Measurements from ENCODE around the gene ENTPD6. TPM values are rescaled to one million over a fixed set of nuclear protein-coding genes. Genes with fewer than 3 reads are reported as not detected.
"Not testable (repeated sequence)": the region's sequence is repeated elsewhere in the genome, so short reads cannot be mapped to it uniquely, and the experiment has no call there.

The ENTPD6 gene
- total and polyA plus RNA-seq, 12 donors = 30.9 to 260 (median 107) TPM

DNA sequence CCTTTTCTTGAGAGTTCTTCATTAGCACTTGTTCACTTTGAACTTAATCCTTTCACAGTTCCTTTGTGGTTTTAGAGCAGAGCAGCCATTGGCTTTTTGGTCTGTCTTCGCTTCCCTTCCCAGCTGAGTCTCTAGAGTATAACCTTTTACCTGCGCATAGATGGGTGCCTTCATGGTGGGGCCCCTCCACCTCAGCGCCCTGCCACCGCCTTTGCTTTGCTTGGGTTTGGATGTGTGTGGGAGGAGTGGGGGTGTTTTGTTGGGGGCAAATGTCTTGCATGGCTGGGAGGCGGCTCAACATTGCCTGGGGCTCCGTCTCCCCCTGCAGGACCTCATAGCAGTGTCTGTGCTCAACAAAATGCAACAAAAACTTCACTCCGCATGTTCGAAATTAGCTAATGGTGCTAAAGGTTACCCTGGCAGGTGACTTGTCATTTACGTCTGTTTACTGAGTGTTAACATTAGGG, 64.3 kb downstream of the ENTPD6 start:
- WGBS, 4 donors = 93 to 98% (median 96%) methylated on average over 9 of the region's 9 CpGs
- intact Hi-C loops (cut with DNase I) = loop anchor here in 1 of 2 donors (10.0 kb wide), 1 partner anchor 135 kb away; the partner anchor contains the start of gene ABHD12
- no peak for TF ChIP-seq CTCF (IDR thresholded peaks at IDR 0.05)
- H3K27ac ChIP-seq = no peak overlapping the region
- H3K36me3 ChIP-seq (replicated peaks in 1 of 2) = peaks cover 0 to 14% of the 10 kb centered on the region in 2 donors
- peak in 3 of 7 donors; percentile 8 to 29 (median 9) for DNase-seq
- no peak overlapping the region for H3K4me3 ChIP-seq
- H3K9me3 ChIP-seq (replicated peaks in 1 of 3) = no peaks in the 10 kb centered on the region
- H3K27me3 ChIP-seq = no peaks in the 10 kb centered on the region
- H3K4me1 ChIP-seq (replicated peaks in 1 of 2) = peaks cover 11 to 29% of the 10 kb centered on the region in 2 donors

DNA sequence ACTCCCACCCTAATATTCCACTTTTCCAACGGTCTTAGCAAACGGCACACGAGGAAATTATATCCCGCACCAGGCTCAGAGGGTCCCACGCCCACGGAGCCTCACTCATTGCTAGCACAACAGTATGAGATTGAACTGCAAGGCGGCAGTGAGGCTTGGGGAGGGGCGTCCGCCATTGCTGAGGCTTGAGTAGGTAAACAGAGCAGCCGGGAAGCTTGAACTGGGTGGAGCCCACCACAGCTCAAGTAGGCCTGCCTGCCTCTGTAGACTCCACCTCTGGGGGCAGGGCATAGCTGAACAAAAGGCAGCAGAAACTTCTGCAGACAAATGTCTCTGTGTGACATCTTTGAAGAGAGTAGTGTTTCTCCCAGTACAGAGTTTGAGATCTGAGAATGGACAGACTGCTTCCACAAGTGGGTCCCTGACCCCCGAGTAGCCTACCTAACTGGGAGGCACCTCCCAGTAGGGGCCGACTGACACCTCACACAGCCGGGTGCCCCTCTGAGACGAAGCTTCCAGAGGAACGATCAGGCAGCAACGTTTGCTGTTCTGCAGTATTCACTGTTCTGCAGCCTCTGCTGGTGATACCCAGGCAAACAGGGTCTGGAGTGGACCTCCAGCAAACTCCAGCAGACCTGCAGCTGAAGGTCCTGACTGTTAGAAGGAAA, 65.4 kb downstream of the ENTPD6 start:
- peak in 3 of 7 donors; percentile 2 to 39 (median 4) for DNase-seq

DNA sequence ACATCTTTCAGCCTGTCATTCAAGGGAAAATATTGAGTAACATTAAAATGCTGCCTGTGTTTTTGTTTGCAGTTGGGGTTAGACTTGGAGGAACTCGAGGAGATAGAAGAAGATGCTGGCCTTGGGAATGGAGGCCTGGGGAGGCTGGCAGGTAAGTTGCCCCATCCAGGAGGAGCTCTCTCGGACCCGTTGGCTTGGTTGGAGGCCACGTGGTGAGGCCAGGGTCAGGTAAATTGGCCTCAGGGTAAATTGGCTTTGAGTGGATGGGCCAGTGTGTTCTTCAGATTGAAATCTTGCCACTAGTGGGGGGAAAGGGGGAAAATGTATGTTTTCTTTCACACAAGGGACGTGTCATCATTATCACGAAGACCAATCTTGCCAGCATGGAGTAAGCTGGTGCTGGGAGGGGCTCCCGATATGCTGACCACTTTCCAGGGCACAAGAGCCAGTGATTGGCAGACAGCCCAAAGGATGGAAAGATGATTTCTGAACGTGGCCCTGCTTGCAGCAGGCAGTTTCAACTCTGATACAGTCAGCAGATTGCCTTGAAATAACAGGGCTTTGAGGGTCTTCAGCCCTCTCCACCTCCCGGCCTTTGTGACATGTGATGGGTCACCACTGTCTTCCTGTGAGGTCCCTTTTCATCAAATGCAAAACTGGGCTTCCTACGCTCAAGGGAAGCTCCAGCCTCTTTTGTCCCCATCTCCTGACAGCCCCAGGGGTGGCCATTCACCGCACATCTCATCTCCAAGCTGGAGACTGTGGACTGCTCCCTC, 73.7 kb downstream of the ENTPD6 start:
- intact Hi-C loops (cut with DNase I) = no loop called here
- Histone ChIP-seq H3K4me3 (no peak overlapping the region), H3K36me3 (replicated peaks in 1 of 2) (peaks cover 0 to 33% of the 10 kb centered on the region in 2 donors), H3K9me3 (replicated peaks in 1 of 3) (no peaks in the 10 kb centered on the region), H3K27ac (no peak overlapping the region), H3K27me3 (no peaks in the 10 kb centered on the region), H3K4me1 (replicated peaks in 1 of 2) (no peaks in the 10 kb centered on the region)
- peak in 2 of 7 donors; percentile 8 to 43 for DNase-seq
- WGBS, 4 donors = 84 to 88% (median 87%) methylated on average over 11 of the region's 11 CpGs
- no peak for TF ChIP-seq CTCF (IDR thresholded peaks at IDR 0.05)
- TF ChIP-seq POLR2A (IDR thresholded peaks at IDR 0.05) = no peak

More for the DNA sequence above, 65.4 kb downstream of the ENTPD6 start:
- H3K27me3 ChIP-seq; H3K4me3 ChIP-seq; H3K9me3 ChIP-seq (replicated peaks in 1 of 3); intact Hi-C loops (cut with DNase I); H3K27ac ChIP-seq: not testable (repeated sequence)
- 91 to 97% (median 95%) methylated on average over 15 to 16 of the region's 16 CpGs for WGBS, 4 donors
- Histone ChIP-seq H3K4me1 (replicated peaks in 1 of 2) (peaks cover 3 to 20% of the 10 kb centered on the region in 2 donors), H3K36me3 (replicated peaks in 1 of 2) (peaks cover 0 to 14% of the 10 kb centered on the region in 2 donors)

DNA sequence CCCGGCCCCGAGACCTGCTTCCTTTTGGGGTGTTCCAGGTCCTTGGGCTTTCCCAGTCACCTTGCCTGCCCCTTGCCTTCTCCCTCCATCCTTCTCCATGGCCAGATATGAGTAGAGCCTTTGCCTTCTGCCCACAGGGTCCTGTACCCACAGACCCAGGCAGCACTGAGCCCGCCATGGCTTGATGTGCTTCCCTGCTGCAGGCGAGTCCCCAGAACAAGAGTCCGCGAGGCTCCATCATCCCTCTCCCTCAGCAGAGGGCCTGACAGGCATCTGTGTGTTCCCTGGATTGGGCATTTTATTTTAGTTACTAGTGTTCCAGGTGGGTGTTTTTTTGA, 74.3 kb downstream of the ENTPD6 start:
- Histone ChIP-seq H3K27me3 (no peaks in the 10 kb centered on the region), H3K9me3 (replicated peaks in 1 of 3) (no peaks in the 10 kb centered on the region), H3K36me3 (replicated peaks in 1 of 2) (peaks cover 0 to 38% of the 10 kb centered on the region in 2 donors), H3K4me1 (replicated peaks in 1 of 2) (no peaks in the 10 kb centered on the region), H3K27ac (no peak overlapping the region), H3K4me3 (no peak overlapping the region)
- 87 to 97% (median 95%) methylated on average over 6 of the region's 6 CpGs for WGBS, 4 donors
- intact Hi-C loops (cut with DNase I) = no loop called here
- TF ChIP-seq CTCF (IDR thresholded peaks at IDR 0.05) (no peak), POLR2A (IDR thresholded peaks at IDR 0.05) (no peak)
- DNase-seq = peak in 5 of 7 donors; percentile 6 to 34 (median 9)
